BJ (cell line): ENCODE measurements around the gene VMAC. TPM values are rescaled to one million over a fixed set of nuclear protein-coding genes. Genes with fewer than 3 reads are reported as not detected.

ENCODE experiments used
- CTCF ChIA-PET: fragments of 350-600 bp; formaldehyde crosslinking; extraction: SDS; loops from one replicate; lab custom pipeline; 2021; ENCODE audit warnings: antibody characterized with exemption, inconsistent platforms; lab: Yijun Ruan, JAX
- POLR2A ChIA-PET: fragments of 300-600 bp; sonication (Branson Sonifier 250); formaldehyde crosslinking; extraction: SDS; loops from one replicate; lab custom pipeline; 2021; ENCODE audit warnings: antibody characterized with exemption; lab: Charles Lee
- DNase-seq: peaks from one replicate; pipeline ENCODE4 v3.0.0-alpha.2; 2011; ENCODE audit warnings: low read depth
- H3K27me3 ChIP-seq: 2 replicates; pipeline ENCODE4 v1.6.0; 2011; ENCODE audit warnings: low read length; ENCODE audit not compliant: control insufficient read depth, insufficient read depth
- H3K36me3 ChIP-seq: 2 replicates; pipeline ENCODE4 v1.5.1; 2011; ENCODE audit warnings: low read length; ENCODE audit not compliant: control insufficient read depth, insufficient read depth
- H3K4me3 ChIP-seq: 2 replicates; pipeline ENCODE4 v1.5.1; 2011; ENCODE audit warnings: low read depth, mild to moderate bottlenecking, control low read depth, low read length
- CTCF ChIP-seq: IDR thresholded peaks from 2 replicates; pipeline ENCODE4 v1.5.1; 2011; ENCODE audit warnings: low read depth, mild to moderate bottlenecking, control low read depth, inconsistent platforms, low read length, moderate library complexity; ENCODE audit not compliant: insufficient read depth
- polyA plus RNA-seq: library from polyadenylated mRNA; depleted of rRNA; stranded (reverse); fragments of >200 nt; gene quantifications from 2 replicates; pipeline ENCODE4 v1.2.3, GENCODE V29; 2011

VMAC gene
- polyA plus RNA-seq, 1 experiment: 4.2 TPM

- ChIA-PET CTCF (interaction anchor here (1.6 to 12.1 kb wide), 2 partner anchors 14 to 150 kb away, joined by 4 to 78 read pairs; no protein-coding TSS in a partner anchor), POLR2A (interaction anchor here (0.6 kb wide), 1 partner anchor 8 kb away, joined by 3 read pairs; no protein-coding TSS in a partner anchor)
- H3K4me3 ChIP-seq: no peak overlapping the region
- no peaks in the 10 kb centered on the region for H3K27me3 ChIP-seq
- DNase-seq: no peak
- peaks cover 12% of the 10 kb centered on the region for H3K36me3 ChIP-seq
- no peak for TF ChIP-seq CTCF
Measured at GRCh38 chr19:5953680-5954213, 49.1 kb downstream of the VMAC start.

- DNase-seq: no peak
- H3K36me3 ChIP-seq: peaks cover 10% of the 10 kb centered on the region
- H3K27me3 ChIP-seq: no peaks in the 10 kb centered on the region
- no peak for TF ChIP-seq CTCF
- POLR2A ChIA-PET: no interaction called here
- H3K4me3 ChIP-seq: no peak overlapping the region
- CTCF ChIA-PET: interaction anchor here (1.6 to 12.1 kb wide), 2 partner anchors 13 to 150 kb away, joined by 4 to 78 read pairs; no protein-coding TSS in a partner anchor
Measured at GRCh38 chr19:5954293-5954692, 49.6 kb downstream of the VMAC start.

- Histone ChIP-seq H3K27me3 (no peaks in the 10 kb centered on the region), H3K36me3 (peaks cover 3% of the 10 kb centered on the region; the same call in 1 of the 2 replicates), H3K4me3 (no peak overlapping the region)
- ChIA-PET POLR2A (no interaction called here), CTCF (interaction anchor here (1.1 to 12.1 kb wide), 4 partner anchors 9 to 17 kb away, joined by 3 to 78 read pairs (median 4); no protein-coding TSS in a partner anchor)
- DNase-seq: no peak
- no peak for TF ChIP-seq CTCF
Measured at GRCh38 chr19:5955636-5955935, 50.9 kb downstream of the VMAC start.

- no peak for DNase-seq
- no peak for TF ChIP-seq CTCF
- POLR2A ChIA-PET: no interaction called here
Measured at GRCh38 chr19:5956323-5956722, 51.7 kb downstream of the VMAC start.

GRCh38 chr19:5956728-5957127 lies 52.1 kb downstream of the VMAC start:
- H3K36me3 ChIP-seq: peaks cover 3% of the 10 kb centered on the region; the same call in 1 of the 2 replicates
- CTCF ChIA-PET: interaction anchor here (1.1 to 12.1 kb wide), 4 partner anchors 10 to 16 kb away, joined by 3 to 78 read pairs (median 4); no protein-coding TSS in a partner anchor
- POLR2A ChIA-PET: no interaction called here
- DNase-seq: no peak
- no peak overlapping the region for H3K4me3 ChIP-seq
- TF ChIP-seq CTCF: no peak
- no peaks in the 10 kb centered on the region for H3K27me3 ChIP-seq

More at GRCh38 chr19:5956323-5956722, 51.7 kb downstream of the VMAC start:
- H3K4me3 ChIP-seq: no peak overlapping the region
- H3K36me3 ChIP-seq: peaks cover 3% of the 10 kb centered on the region; the same call in 1 of the 2 replicates
- CTCF ChIA-PET: interaction anchor here (1.1 to 12.1 kb wide), 4 partner anchors 10 to 16 kb away, joined by 3 to 78 read pairs (median 4); no protein-coding TSS in a partner anchor
- H3K27me3 ChIP-seq: no peaks in the 10 kb centered on the region
